AG10803 (cell line): ENCODE data around the gene EXOC7.
A peak's percentile ranks its signal among the peaks of the same experiment; 100 is the strongest.

ENCODE experiments used
- DNase-seq: peaks from one replicate; pipeline ENCODE4 v3.0.0; 2010; ENCODE audit warnings: low read depth
- H3K4me3 ChIP-seq: 2 replicates; pipeline ENCODE4 v1.5.1; 2011; ENCODE audit warnings: mild to moderate bottlenecking, low read length, control low read depth
- CTCF ChIP-seq: conservative IDR thresholded peaks from 2 replicates; pipeline ENCODE4 v1.5.1; 2011; ENCODE audit warnings: mild to moderate bottlenecking, low read length, control low read depth, inconsistent platforms

Gene EXOC7

GRCh38 chr17:76115138-76115754 lies 11.7 kb upstream of the EXOC7 start:
- DNase-seq, result no peak
- no peak for TF ChIP-seq CTCF
- no peak overlapping the region for H3K4me3 ChIP-seq

GRCh38 chr17:76111956-76112355 lies 8.4 kb upstream of the EXOC7 start:
- DNase-seq, result peak; percentile 25
- TF ChIP-seq CTCF, result no peak
- no peak overlapping the region for H3K4me3 ChIP-seq

- no peak overlapping the region for H3K4me3 ChIP-seq
- DNase-seq, result no peak
- 0 out of 2 replicates have a peak, but pooled peaks have one; percentile 8 for TF ChIP-seq CTCF
Observed at GRCh38 chr17:76107509-76107908, 3.9 kb upstream of the EXOC7 start.

DNA sequence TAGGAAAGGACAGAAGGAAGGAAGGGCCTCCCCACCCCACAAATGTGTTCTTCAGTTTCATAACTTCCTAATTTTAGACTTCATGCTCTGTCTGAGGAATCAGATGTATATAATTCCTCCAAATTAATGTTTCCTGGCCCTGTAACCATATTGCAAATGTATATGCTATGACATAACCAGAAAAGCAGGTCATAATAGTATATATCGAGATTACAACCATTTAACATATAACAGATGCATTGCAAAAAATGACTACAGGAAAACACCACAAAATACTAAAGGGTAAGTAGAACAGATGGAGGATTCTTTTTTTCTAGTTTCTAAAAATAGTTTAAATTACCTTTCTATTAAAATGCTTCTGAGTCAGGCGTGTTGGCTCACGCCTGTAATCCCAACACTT lies 3.1 kb upstream of the EXOC7 start:
- H3K4me3 ChIP-seq, result no peak overlapping the region
- DNase-seq, result no peak
- TF ChIP-seq CTCF, result no peak

DNA sequence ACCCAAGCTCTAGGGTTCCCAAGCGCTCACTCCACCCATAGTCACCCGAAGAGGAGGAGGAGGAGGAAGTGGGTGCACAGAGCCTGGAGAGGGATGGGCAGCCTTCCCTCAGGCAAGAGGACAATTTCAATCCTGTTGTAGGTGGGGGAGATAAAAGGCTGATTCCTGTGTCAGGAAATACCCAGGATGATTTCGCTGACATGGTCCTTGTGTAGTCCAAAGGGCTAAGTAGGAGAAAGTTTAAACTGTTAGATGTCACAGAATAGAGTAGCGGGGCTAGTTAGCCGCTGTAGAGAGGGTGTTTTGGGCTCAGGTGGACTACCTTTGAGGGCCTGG lies 1.3 kb upstream of the EXOC7 start:
- no peak for DNase-seq
- H3K4me3 ChIP-seq, result no peak overlapping the region
- no peak for TF ChIP-seq CTCF

- TF ChIP-seq CTCF, result no peak
- peak overlapping the region; percentile 96 for H3K4me3 ChIP-seq
- no peak for DNase-seq
Observed at GRCh38 chr17:76104140-76104895, 731 bp upstream of the EXOC7 start.

DNA sequence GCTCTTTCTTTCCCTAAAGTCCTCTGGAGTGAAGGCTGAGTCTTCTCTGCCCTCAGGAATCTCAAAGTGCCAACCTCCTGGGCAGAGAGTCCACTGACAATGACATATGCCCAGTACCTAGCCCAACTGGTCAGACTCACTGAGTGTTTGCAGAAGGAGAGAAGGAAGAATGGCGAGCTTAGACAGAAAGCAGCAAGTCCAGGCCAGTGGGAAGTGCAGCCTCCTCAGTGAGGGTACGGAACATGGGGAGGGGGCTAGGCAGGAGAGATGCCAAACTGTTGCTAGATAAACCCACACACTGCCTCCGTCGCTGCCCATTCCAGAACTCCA lies 678 bp downstream of the EXOC7 start:
- no peak for DNase-seq
- peak overlapping the region; percentile 96 for H3K4me3 ChIP-seq
- no peak for TF ChIP-seq CTCF
